GM19467 (cell line): ENCODE data around the gene C4BPA.

Experiments
- ATAC-seq: cut with Tn5 transposase; IDR thresholded peaks from one replicate; pipeline ENCODE4 v1.9.1; 2021; ENCODE audit warnings: mild to moderate bottlenecking, moderate library complexity; ENCODE audit not compliant: unreplicated experiment

C4BPA gene

DNA sequence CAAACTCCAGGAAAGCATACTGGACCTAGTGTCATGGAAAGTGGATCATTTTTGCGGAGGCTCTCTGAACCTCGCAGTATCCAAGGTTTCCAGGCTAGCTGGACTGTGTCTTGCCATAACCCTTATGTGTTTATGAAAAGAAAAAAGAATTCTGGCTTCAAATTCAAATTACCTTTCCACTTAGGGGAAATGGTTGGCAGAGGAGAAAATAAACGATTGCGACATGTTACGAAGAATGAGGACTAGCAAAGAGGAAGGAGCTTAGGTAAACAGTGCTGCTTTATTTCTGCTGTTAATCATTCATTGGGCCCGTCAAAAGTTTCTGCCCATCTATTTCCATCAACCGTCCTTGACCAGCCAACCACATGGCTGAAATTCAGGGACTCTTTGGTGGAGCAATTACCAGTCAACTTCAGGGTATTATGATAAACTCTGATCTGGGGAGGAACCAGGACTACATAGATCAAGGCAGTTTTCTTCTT is at the start of gene C4BPA:
C4BPA (plus strand) TSS at position 342 of the 482 bp plus-strand sequence. CDS start 8,793 bp downstream, outside the sequence.
- no peak for ATAC-seq

DNA sequence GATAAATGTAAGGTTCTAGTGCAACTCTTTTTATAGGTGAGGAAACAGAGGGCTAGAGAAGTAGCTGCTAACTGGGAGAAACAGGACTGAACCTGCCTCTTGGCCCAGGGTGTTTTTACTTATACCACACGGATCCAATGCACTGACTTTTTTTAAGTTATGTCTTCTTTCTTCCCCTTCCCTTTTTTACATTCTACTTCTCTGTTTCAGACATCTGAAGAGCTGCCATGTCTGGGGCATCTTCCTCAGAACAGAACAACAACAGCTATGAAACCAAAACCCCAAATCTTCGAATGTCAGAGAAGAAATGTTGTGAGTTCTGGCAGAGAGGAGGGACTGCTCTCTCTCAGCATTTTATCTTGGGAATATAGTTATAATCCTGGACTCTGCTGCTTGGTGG is 49.5 kb upstream of the C4BPA start:
- no peak for ATAC-seq

DNA sequence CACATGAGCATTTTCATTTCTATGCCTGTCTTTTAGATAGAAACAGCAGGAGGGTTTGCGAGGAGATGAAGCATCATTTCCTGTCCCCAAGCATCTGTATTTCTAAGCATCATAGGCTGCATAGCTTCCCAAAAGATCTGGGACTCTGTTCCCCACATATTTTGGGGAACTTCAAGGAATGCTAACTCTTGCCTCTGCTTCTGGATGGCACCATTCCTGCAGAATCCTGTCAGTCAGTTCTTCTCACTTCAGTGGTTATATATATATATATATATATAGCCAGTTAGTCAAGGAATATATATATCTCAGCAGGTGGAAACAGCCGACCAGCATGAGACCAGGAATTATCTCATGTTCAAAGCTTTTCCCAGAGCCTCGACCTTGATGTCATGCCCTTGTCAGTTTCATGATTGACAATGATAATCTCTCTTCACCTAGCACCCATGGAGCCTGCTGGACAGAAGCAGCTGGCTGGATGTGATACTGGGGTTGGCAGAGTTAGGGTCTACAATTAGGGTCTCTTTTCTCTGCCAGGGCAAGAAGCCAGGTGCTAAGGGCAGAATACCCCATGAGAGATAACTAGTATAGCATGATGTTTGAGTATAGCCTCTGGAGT is 48.5 kb upstream of the C4BPA start:
- ATAC-seq = no peak

DNA sequence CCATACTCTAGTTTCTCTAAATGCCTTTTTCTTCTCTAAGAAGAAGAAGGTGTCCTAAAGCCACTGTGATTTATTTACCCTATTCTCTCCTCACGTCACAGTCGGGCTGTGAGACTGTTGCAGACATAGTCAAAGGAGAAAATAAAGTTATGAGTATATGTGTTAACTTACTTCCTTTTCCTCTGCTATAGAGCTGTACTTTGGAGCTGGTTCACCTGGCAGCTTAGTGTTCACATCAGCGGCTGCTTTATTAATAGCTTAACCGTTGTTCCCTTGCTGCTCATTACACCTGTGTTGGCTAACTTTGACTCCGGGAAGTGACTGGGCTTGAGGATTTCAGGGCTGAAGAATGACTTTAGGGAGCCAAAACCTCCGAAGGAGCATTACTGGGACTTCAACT is 47.4 kb upstream of the C4BPA start:
- ATAC-seq = no peak

DNA sequence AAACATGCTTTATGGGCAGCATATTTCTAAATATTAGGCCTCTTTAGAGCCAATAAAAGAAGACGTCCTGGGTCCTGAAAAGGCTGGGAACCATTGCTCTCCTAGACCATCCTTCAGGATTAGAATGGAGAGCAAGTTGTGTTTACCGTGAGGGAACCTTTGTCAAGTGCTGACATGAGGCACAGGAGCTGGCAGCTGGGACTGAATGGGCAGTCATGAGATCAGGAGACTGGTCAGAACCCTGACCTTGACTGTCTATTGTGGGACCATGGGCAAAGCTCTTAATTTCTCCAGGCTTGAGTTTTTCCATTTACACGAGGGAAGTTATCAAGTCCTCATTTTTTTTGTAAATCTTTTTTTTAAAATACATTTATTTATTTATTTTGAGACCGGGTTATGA is 45.8 kb upstream of the C4BPA start:
- no peak for ATAC-seq

DNA sequence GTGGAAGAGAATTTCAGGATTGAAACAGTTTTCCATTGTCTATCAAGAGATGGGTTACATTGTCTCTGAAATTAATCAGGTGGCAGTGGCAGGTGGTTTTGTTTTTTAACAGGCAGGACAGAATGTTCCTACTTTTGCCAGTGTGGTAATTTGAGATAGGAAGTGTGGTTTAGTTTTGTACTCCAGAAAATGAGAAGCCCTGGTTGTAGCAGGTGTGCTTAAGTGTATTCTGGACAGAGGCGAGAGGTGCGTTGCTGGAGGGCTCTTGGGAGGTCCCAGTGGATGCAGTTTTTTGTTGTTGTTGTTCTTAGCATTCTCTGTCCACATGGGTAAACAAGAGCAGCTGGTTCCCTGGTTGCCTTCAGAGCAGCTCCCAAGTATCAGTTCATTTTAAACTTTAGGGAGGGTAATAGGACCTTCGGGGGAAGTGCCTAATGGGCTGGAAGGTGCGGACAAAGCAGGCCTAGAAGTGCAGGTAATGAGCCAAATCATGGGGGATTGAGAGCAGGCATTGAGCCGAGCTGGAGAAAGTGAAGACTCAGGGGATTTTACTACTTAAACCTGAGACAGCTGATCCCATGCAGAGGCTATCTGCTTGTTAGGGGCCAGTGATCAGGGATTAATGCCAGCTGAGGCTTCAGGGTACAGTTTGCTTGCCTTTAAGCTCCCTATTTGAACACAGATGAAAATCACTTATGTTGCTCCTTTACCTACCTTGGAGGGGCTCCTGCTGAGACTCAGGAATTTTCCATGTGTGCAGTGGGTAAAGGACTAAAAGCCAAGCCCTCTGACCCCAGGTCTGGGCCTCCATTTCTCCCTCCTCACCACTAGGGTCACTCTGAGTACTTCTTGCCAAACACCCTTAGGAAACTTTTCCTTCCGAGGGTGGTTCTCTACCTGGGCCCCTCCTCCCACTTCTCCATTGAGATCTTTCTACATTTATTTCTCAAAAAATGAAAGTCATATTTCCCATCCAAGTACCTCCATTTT is 44.9 kb upstream of the C4BPA start:
- ATAC-seq = no peak

DNA sequence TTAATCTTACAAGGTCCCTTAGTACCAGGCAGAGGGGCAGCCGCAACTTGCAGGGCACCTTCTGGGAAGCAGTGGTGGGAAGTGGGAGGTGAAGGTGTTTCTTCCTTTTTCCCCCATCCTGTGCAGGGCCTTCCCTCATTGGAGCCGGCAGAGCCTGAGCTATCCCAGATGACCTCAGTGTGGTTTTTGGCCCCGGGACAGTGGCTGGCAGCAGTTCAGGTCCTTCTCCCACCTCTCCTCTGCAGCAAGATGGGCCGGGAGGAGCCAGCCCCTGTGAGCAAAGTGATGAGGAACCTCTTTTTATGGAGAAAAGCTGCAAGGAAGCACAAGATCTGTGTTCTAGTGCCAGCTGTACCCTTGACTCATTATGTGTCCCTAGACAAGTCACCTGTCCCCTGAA is 44.2 kb upstream of the C4BPA start:
- ATAC-seq = no peak

DNA sequence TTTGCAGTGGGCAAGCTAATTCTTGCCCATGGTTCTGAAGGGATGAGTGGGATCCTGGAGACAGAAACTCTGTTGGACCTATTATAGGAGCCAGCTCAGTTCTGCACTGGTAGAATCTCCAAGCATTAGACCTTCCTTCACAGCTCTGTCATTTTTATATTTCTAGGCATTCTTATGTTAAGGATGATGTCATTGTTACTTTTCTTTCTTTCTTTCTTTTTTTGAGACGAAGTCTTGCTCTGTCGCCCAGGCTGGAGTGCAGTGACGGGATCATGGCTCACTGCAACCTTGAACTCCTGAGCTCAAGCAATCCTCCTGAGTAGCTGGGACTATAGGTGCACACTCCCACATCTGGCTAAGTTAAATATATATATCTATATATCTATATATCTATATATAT is 43.4 kb upstream of the C4BPA start:
- ATAC-seq = no peak

DNA sequence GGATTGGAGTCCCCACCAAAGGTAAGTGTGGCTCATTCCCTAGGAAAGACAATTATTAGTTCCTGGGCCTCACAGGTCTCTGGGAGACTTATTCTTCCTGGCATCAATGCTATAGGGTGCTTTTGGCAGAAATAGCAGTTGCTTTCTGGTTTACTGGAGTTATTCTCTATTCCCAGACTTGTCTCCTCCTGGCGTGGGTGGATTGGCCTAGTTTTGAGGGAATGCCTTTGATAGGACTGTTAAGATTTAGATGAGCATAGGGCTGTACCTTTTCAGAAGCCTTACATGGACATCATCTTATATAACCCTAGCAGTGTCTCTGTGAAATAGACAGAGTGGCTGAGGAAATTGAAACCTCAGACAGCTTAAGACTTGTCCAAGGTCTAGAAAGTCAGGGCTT is 42.0 kb upstream of the C4BPA start:
- ATAC-seq = no peak

DNA sequence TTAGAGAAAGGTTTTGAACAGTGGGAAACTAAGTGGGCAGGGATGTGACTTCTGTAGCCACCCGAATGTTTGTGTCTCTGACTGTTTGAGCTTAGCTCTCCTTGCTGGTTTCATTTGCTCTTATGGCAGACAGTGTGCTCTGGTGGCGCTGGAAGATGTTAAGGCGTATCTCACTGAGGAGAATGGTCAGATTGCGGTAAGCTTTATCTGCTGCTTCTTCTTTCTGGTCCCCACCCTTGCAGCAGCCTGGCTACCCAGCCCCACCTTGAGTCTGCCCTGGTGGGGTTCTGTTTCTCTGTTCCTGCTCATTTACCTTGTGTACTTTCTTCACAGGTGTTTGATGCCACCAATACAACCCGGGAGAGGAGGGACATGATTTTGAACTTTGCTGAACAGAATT is 41.0 kb upstream of the C4BPA start:
- ATAC-seq = no peak

DNA sequence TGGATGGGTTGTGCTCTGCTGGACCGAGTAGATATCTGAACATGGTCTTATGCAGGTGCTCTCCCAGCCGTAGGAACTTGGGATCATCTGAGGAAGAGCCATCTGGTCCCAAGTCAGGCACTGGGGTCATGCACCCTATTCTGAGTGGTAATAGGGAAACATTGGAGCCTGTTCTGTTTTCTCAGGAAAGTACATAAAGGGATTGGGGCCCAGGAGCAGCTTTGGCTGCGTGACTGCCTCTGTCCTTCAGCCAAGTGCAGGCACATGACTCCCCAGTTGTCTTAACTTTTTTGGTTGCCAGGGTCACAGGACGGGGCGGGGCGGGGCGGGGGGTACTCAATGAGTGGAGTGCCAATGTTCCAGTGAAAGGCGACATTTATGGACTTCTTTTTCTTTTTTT is 39.5 kb upstream of the C4BPA start:
- no peak for ATAC-seq

DNA sequence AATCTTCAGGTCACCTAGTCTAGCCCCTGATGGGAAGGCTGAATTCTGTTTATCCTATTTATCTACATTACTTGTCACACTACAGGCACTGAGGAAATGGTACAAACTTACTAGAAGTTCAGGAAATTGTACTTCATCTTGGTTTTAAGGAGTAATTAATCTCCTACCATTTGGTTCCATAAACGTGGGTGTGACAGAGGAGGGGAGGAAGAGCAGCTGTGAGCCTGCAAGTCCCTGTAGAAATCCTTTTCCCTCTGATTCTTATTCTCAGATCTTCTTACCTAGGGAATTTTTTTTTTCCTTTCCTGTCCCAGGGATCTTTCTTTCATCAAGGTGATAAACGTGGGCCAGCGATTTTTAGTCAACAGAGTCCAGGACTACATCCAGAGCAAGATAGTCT is 36.8 kb upstream of the C4BPA start:
- no peak for ATAC-seq

DNA sequence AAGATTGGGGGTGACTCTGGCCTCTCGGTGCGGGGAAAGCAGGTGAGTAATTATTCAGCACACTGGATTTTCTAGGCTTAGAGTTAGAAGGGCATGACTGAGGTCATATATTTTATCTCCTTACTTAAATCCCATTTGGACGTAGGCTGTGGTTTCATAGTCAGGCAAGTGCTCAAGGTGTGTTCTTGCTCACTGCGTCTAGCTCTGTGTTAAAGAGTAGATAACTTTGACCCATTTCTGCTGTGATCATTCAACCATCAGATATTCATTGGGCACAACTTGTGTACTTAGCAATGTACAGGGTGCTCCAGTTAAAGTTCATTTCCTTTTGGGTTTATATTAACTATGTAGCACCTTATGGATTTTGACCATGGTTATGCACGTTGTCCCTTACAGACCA is 36.4 kb upstream of the C4BPA start:
- ATAC-seq = no peak

DNA sequence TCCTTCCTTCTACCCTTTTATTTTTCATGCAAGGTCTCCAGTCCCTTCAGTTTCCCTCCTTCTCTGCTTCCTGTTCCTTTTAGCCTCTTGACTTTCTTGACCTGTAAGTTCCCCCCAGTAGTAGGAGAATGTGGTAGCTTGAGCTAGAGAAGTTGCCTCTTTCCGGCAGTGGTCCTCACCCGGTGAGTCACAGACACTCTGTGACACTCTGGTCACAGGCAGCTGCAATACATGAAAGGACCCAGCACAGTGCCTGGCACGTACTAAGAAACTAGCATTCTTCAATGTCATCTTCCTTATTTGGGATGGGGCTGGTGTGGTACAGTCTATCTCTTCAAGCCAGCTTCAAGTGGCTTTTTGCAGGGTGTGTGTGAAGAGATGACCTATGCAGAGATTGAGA is 35.0 kb upstream of the C4BPA start:
- no peak for ATAC-seq

DNA sequence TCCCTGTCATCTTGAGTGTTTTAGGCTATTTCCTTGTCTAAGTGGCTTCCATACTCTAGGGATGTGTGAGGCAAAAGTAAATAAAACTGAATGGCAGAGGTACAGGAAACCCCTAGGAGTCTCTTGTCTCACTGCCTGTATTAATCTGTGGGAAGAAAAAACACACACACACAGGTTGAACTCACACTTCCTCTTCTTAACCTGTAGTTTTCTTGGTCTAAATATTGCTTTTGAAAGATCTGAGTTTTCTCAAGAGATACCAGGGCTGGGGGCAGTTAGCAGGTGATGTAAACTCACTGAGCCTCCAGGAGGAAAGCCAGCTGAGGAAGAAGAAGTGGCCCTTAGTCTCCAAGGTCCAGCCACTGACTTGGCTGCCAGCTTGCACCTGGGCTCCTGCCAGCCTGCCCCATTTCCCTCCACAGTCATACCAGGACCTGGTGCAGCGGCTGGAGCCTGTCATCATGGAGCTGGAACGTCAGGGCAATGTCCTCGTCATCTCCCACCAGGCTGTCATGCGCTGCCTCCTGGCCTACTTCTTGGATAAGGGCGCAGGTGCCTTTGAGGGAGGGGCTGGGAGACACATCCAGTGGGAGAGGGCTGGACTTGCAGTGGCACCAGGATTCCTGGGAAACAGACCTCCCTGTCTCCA is 34.1 kb upstream of the C4BPA start:
- no peak for ATAC-seq

DNA sequence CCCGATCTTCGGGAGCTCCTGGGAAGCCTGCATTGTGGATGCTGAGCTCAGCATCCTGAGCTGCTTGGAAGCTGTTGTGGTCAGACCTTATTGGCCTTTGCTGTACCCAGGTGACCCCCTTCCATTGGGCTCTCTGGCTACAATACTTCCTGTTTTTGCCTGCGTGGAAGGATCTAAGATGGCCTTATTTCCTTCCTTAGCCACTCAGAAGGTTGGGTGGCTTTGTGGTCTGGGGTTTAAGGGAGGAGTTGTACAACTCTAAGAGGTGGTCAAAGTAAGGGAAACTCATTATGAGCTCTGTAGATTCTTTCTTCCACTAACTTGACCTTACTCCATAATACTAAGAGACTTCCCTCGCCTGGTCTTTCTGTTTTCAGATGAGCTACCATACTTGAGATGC is 33.2 kb upstream of the C4BPA start:
- ATAC-seq = no peak

DNA sequence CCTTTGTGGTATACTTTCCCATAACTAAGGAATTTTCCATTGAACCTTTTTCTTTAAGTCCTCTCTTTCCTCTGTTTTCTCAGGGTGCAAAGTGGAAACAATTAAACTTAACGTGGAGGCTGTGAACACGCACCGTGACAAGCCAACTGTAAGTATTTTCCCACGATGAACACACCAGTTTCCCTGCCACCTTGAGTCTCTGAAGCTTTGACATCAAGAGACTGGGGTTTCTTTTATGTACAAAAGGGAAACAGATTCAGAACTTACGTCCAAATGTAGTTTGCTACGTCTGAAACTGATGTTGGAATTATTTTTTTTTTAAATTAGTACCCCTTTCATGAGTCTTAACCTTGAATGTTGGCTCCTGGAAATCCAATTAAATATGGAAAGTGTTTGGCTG is 32.6 kb upstream of the C4BPA start:
- no peak for ATAC-seq

DNA sequence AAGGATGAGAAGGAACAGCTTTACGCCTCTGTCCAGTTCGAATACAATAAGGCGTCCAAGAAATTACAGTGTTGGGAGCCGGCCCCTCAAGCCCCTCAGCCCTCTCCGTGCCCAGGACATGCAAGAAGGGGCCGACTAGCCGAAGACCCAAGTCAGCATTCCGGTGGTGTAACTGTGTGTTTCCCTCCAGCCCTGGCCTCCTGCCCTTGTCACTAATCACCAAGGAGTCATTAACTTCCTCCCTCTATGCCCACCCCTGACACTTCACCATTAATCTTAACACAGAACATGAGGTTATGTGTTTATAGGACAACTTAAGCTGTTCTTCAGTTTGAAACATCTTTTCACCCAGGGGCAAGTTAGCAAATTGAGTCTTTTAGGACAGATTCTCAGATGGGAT is 31.8 kb upstream of the C4BPA start:
- ATAC-seq = no peak

DNA sequence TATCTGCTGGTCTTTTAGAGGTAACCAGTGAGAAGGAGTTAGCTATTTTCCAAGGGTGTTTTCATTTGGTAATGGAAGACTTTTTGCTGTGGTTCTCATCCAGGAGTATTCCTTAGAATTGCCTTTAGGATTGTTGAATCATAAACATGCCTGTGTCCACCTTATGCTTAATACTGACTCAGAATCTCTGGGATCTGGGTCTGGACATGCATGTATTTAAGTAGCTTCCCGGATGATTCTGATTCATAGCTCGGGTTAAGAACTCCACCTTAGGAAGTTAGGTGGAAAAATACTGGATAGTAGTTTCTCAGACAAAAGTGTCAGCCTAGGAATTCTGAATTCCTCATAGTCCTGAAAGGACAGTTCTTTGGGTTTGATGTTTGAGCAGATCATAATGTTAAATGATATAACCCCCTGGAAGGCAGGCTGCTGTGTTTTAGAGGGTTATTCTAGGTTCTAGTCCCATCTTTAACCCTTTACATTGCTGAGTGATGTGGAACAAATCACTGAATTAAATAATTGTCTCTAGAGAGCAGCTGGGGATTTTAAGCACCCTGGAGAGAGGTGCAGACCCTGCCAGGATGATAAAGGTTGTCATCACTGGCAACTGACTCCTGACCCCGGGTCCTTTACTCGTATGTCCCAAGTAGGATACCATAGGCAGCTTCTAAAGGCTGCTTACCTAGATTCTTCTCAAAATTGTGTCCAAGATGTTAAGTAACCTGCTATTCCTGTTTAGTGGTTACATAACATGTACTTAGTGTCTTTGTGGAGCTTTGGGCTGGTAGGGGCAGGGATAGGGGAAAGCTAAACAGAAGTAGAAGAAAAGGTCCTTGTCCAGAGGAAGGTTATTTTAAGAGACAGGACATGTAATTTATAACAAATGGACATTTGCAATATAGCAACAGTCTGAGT is 29.9 kb upstream of the C4BPA start:
- ATAC-seq = no peak

DNA sequence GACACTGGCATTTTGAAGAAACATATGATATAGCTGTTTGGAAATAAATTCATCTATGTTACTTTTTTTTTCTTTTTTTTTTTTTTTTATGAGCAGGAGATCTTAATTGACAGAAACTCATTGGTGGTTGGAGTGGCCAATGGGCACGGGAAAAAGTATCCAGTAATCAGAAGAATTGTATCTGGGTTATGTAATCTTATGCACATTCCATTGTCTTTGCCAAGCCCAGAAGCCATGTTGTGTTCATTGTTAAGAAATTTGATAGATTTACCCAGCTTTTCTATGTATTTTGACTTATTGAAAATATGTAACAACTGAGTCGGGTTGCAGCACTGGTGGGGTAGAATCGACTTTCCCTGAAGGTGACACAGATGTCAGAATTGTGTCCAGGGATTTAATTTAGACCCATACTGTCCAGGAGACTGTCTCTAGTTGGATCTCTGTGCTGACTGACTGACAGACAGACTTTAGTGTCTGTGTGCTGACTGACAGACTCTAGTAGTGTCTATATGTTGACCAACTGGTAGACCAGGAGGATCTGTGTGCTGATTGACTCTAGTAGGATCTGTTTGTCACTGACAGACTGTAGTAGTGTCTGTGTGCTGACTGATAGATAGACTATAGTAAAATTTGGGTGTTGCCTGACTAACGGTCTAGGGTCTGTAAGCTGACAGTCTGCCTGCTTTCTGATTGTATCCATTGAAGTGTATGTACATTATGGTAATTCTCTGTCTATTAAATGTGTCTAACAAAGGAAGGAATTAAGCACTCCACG is 27.7 kb upstream of the C4BPA start:
- ATAC-seq = no peak
